GM18517 (cell line): ENCODE results near the gene TDRD5.
"Not testable (repeated sequence)": the region's sequence is repeated elsewhere in the genome, so short reads cannot be mapped to it uniquely, and the experiment has no call there.

Experiments used
- ATAC-seq: cut with Tn5 transposase; IDR thresholded peaks from one replicate; pipeline ENCODE4 v1.9.1; 2021; ENCODE audit warnings: mild to moderate bottlenecking, moderate library complexity; ENCODE audit not compliant: unreplicated experiment

The TDRD5 gene

DNA sequence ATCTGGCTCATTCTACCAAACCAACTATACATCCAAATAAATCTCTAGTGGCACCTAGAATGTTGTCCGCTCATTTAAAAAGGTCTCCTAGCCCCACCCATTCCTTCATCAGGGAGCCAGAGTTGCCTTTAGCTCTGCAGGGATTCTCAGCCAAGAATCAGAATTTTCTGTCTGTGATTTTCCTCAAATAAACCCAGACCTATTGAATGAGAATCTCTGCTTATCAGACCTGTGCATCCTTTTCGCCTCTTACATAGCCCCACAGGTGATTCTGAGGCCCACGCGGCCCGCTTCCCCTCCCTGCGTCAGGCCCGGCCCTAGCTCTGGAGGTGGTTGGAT is 410 bp upstream of the TDRD5 start:
- no peak for ATAC-seq

- no peak for ATAC-seq
These were observed 7.0 kb downstream of the TDRD5 start for GRCh38 chr1:179598631-179599030.

- no peak for ATAC-seq
These were observed 8.1 kb downstream of the TDRD5 start for GRCh38 chr1:179599623-179600249.

DNA sequence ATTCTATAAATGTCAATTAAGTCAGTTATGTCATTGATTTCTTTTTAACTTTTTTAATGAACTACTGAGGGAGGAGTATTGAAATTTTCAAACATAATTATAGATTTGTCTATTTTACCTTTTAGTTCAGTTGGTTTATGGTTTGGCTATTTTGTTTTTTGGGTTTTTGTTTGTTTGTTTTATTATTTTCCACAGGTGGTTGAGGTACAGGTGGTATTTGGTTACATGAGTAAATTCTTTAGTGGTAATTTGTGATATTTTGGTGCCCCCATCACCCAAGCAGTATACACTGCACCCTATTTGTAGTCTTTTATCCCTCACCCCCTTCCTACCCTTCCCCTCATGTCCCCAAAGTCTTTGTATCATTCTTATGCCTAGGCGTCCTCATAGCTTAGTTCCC is 9.5 kb downstream of the TDRD5 start:
- ATAC-seq, result no peak

GRCh38 chr1:179612361-179612760 is 20.7 kb downstream of the TDRD5 start:
- ATAC-seq, result no peak

DNA sequence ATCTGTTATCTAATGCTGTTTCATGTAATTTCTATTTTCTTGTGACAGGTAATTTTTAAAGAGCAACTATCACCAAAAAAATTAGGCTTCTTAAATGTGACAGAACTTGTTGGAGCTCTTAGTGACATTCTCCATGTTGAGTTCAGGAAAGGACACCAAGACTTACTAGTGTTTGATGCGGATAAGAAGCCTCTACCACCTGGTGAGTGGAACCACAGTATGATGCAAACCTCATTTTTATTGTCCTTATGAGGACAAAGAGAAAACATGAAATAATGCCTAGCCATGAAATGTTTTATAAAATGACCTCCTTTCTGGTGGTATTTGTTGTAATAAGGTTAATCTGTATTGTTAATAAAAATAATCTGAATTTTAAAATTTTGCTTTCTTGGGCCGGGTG is 39.1 kb downstream of the TDRD5 start:
- no peak for ATAC-seq

DNA sequence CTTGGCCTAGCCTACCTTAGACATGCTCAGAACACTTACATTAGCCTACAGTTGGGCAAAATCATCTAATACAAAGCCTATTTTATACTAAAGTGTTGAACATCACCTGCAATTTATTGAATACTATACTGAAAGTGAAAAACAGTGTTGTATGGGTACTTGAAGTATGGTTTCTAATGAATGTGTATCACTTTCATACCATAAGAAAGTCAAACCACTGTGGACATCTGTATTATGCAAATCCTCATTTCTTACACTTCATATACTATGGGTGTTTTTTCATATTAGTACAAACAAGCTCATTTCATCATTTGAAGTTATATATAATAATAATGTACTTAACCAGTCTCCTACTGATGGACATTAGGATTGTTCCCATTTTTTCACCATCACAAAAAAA is 41.2 kb downstream of the TDRD5 start:
- peak; percentile 84 for ATAC-seq

DNA sequence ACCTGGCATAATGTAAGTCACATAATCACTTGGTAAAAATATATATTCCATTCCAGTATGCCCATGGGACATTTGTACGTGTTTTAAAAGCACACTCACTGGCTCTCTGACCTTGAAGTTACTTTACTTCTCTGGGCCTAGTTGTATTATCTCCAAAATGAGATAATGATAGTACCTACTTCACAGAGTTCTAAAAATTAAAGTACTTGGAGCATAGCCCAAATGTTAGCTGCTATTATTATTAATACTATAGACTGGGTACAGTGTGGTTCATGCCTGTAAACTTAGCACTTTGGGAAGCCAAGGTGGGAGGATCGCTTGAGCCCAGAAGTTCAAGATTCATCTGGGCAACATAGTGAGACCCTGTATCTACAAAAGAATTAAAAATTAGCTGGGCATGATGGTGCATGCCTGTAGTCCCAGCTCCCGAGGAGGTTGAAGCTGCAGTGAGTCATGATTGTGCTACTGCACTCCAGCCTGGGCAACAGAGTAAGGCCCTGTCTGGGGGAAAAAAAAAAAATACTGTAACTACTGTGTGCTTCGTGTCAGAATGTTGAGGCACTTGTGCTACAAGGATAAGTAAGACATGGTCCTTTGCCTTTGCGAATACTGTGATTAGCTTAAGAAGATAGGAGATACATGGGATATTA is 45.7 kb downstream of the TDRD5 start:
- no peak for ATAC-seq

GRCh38 chr1:179661018-179661417 is 69.4 kb downstream of the TDRD5 start:
- no peak for ATAC-seq

DNA sequence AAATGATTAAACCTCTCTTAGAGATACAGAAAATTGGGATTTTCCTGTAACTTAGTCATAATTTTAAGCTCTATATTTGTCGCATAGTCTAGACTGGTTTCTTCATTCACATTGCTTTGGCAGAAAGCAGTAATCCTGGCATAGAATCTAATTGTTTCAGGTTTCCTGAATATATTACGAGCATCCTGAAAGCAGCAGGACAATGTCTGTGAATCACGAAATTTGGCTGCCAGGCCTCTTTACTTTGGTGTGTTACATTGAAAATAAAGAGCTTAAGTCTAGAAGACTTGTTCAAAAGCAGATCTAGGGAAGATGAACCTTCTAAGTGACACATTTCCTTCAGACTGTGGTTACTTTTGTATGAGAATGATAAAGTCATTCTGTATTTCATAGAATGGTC is 72.2 kb downstream of the TDRD5 start:
- ATAC-seq, result no peak

GRCh38 chr1:179677882-179678281 is 86.2 kb downstream of the TDRD5 start:
- ATAC-seq, result no peak

- not testable (repeated sequence) for ATAC-seq
These were observed 102.9 kb downstream of the TDRD5 start for GRCh38 chr1:179694530-179694929.

- no peak for ATAC-seq
These were observed 111.4 kb downstream of the TDRD5 start for GRCh38 chr1:179702946-179703539.

- ATAC-seq, result no peak
These were observed 114.8 kb downstream of the TDRD5 start for GRCh38 chr1:179706339-179706941.

DNA sequence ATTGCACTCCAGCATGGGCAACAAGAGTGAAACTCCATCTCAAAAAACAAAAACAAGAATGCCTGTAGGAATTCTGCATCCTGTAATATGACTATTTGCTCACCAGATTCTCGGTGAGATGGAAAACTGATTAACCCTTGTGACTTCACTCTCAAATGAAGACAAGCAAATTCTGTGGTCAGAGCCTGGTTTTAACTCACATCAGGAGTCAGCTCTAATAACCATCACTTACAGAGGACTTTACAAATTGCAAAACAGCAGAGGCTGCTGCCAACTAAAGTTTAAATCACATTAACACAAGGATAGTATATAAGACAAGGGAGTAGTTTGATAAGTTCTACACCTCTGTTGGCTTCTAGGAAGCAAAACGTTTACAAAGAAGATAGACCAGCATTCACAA is 115.8 kb downstream of the TDRD5 start:
- ATAC-seq, result no peak

DNA sequence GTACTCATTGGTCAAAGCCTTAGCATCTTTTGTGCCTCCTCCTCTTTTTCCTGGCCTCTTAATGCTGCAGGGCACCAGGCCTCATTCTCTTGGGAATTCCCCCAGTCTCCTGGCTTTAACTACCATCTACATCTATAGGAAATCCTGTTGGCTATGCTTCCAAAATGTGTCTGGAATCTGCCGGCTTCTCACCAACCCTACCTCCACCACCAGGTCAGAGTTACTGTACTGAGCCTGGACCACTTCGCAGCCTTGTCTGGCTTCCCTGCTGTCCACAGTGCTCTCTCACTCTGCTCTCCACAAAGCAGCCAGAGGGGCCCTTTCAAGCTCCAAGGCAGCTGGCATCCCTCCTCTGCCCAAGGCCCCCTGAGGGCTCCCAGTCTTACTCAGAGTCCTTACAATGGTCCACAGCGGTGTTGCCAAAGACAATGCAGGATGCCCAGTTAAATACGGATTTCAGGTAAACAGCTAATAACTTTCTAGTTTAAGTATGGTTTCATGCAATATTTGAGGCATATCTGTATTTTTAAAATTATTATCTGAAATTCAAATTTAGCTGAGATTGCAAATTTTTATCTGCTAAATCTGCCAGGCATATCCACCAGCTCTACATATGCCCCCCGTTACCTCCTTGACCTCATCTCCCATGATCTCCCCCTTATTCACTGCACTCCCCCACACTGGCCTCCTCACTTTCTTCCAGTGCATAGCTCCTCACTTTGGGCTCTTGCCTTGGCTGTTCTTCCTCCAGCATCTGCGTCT is 117.0 kb downstream of the TDRD5 start:
- no peak for ATAC-seq

GRCh38 chr1:179709841-179710329 is 118.3 kb downstream of the TDRD5 start:
- ATAC-seq, result peak; percentile 67

GRCh38 chr1:179714159-179714558 is 122.5 kb downstream of the TDRD5 start:
- no peak for ATAC-seq

DNA sequence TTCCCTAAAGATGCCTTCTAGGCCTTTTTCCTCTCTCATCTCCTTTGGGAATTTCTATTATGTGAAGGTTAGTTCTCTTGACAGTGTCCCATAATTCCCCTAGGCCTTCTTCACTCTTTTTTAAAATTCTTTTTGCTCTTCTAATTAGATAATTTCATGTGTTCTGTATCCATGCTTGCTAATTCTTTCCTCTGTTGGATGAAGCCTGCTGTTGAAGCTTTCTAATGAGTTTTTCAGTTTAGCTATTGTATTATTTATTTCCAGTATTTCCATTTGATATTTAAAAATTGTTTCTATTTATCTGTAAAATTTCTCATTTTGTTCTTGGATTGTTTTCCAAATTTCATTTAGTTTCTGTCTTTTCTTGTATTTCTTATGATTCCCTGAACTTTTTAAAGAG is 123.0 kb downstream of the TDRD5 start:
- no peak for ATAC-seq

- ATAC-seq, result no peak
These were observed 127.6 kb downstream of the TDRD5 start for GRCh38 chr1:179719272-179719671.

GRCh38 chr1:179728271-179728670 is 136.6 kb downstream of the TDRD5 start:
- ATAC-seq, result no peak
